ENCODE data around the gene IAPP.
"Not testable (repeated sequence)": the region's sequence is repeated elsewhere in the genome, so short reads cannot be mapped to it uniquely, and the experiment has no call there.

IAPP gene

GRCh38 chr12:21372602-21373001, at the start of gene IAPP:
TSS of gene IAPP (plus strand) at chr12:21372902. CDS start at chr12:21373352, 450 bp downstream.
- no peak for DNase-seq

GRCh38 chr12:21323736-21324135, 49.0 kb upstream of the IAPP start:
- no peak for DNase-seq

GRCh38 chr12:21324551-21324950, 48.2 kb upstream of the IAPP start:
- no peak for DNase-seq

GRCh38 chr12:21328578-21328977, 44.1 kb upstream of the IAPP start:
- DNase-seq = no peak

GRCh38 chr12:21330682-21331253, 41.9 kb upstream of the IAPP start:
- DNase-seq = no peak

- DNase-seq = no peak
Measured at GRCh38 chr12:21334771-21335325, 37.9 kb upstream of the IAPP start, which contains the start of gene SLCO1A2. TSS of gene SLCO1A2 (minus strand) at chr12:21334917. CDS start at chr12:21334647, 270 bp downstream.

GRCh38 chr12:21336656-21337055, 36.0 kb upstream of the IAPP start:
- no peak for DNase-seq

GRCh38 chr12:21337453-21337852, 35.2 kb upstream of the IAPP start:
- no peak for DNase-seq

- no peak for DNase-seq
Measured at GRCh38 chr12:21337959-21338744, 34.5 kb upstream of the IAPP start.

- no peak for DNase-seq
Measured at GRCh38 chr12:21339921-21340320, 32.8 kb upstream of the IAPP start.

GRCh38 chr12:21340403-21340802, 32.3 kb upstream of the IAPP start:
- DNase-seq = peak; percentile 1 to 3

GRCh38 chr12:21341769-21342168, 30.9 kb upstream of the IAPP start:
- DNase-seq = no peak

GRCh38 chr12:21343636-21344035, 29.1 kb upstream of the IAPP start:
- DNase-seq = no peak

GRCh38 chr12:21346542-21347205, 26.0 kb upstream of the IAPP start:
- DNase-seq = no peak

- DNase-seq = no peak
Measured at GRCh38 chr12:21350975-21351374, 21.7 kb upstream of the IAPP start.

GRCh38 chr12:21353487-21353886, 19.2 kb upstream of the IAPP start:
- no peak for DNase-seq

GRCh38 chr12:21353948-21354347, 18.8 kb upstream of the IAPP start:
- no peak for DNase-seq

GRCh38 chr12:21354641-21355040, 18.1 kb upstream of the IAPP start:
- DNase-seq = no peak

- DNase-seq = not testable (repeated sequence)
Measured at GRCh38 chr12:21360632-21361031, 12.1 kb upstream of the IAPP start.

- no peak for DNase-seq
Measured at GRCh38 chr12:21369141-21369980, 3.3 kb upstream of the IAPP start.

GRCh38 chr12:21370845-21371449, 1.8 kb upstream of the IAPP start:
- DNase-seq = no peak

- no peak for DNase-seq
Measured at GRCh38 chr12:21379218-21379617, 6.5 kb downstream of the IAPP start.
